HUES48 (cell line): ENCODE results near the gene SUN5.

ENCODE experiments used
- H3K27ac ChIP-seq: one replicate; pipeline ENCODE4 v1.7.0; 2013; ENCODE audit warnings: low read depth, low read length, inconsistent platforms
- H3K27me3 ChIP-seq: 2 replicates; pipeline ENCODE4 v1.6.1; 2013; ENCODE audit warnings: mild to moderate bottlenecking, low read length; ENCODE audit not compliant: control insufficient read depth, insufficient read depth
- H3K36me3 ChIP-seq: 2 replicates; pipeline ENCODE4 v1.6.1; 2013; ENCODE audit warnings: low read length; ENCODE audit not compliant: control insufficient read depth, insufficient read depth
- H3K4me1 ChIP-seq: 2 replicates; pipeline ENCODE4 v1.6.1; 2013; ENCODE audit warnings: mild to moderate bottlenecking, low read length; ENCODE audit not compliant: control insufficient read depth, insufficient read depth
- H3K4me3 ChIP-seq: 2 replicates; pipeline ENCODE4 v1.5.1; 2013; ENCODE audit warnings: mild to moderate bottlenecking, low read depth, low read length
- H3K9ac ChIP-seq: 2 replicates; pipeline ENCODE4 v1.6.1; 2013; ENCODE audit warnings: mild to moderate bottlenecking, low read depth, low read length, moderate library complexity
- H3K9me3 ChIP-seq: 2 replicates; pipeline ENCODE4 v1.6.1; 2013; ENCODE audit warnings: low read length; ENCODE audit not compliant: control insufficient read depth, insufficient read depth

The SUN5 gene

GRCh38 chr20:32971703-32972161 is 32.5 kb downstream of the SUN5 start:
- no peak overlapping the region for H3K9ac ChIP-seq
- no peaks in the 10 kb centered on the region for H3K9me3 ChIP-seq
- H3K4me3 ChIP-seq: no peak overlapping the region
- peaks cover 31% of the 10 kb centered on the region for H3K4me1 ChIP-seq
- H3K27ac ChIP-seq: no peak overlapping the region
- H3K27me3 ChIP-seq: no peaks in the 10 kb centered on the region
- H3K36me3 ChIP-seq: no peaks in the 10 kb centered on the region

GRCh38 chr20:32970973-32971300 is 33.3 kb downstream of the SUN5 start:
- no peak overlapping the region for H3K9ac ChIP-seq
- peaks cover 31% of the 10 kb centered on the region for H3K4me1 ChIP-seq
- no peaks in the 10 kb centered on the region for H3K27me3 ChIP-seq
- no peak overlapping the region for H3K27ac ChIP-seq
- no peaks in the 10 kb centered on the region for H3K36me3 ChIP-seq
- no peak overlapping the region for H3K4me3 ChIP-seq
- H3K9me3 ChIP-seq: no peaks in the 10 kb centered on the region

- Histone ChIP-seq H3K27ac (no peak overlapping the region), H3K4me3 (no peak overlapping the region), H3K9ac (no peak overlapping the region), H3K9me3 (no peaks in the 10 kb centered on the region), H3K4me1 (peaks cover 31% of the 10 kb centered on the region), H3K36me3 (no peaks in the 10 kb centered on the region), H3K27me3 (no peaks in the 10 kb centered on the region)
Measured at GRCh38 chr20:32970115-32970972, 33.9 kb downstream of the SUN5 start.

- no peaks in the 10 kb centered on the region for H3K9me3 ChIP-seq
- H3K27me3 ChIP-seq: no peaks in the 10 kb centered on the region
- H3K36me3 ChIP-seq: no peaks in the 10 kb centered on the region
- H3K9ac ChIP-seq: no peak overlapping the region
- H3K4me1 ChIP-seq: peaks cover 26% of the 10 kb centered on the region
- H3K27ac ChIP-seq: no peak overlapping the region
- H3K4me3 ChIP-seq: no peak overlapping the region
Measured at GRCh38 chr20:32969356-32970114, 34.7 kb downstream of the SUN5 start.

GRCh38 chr20:32968478-32969241 is 35.6 kb downstream of the SUN5 start:
- H3K36me3 ChIP-seq: no peaks in the 10 kb centered on the region
- no peaks in the 10 kb centered on the region for H3K27me3 ChIP-seq
- no peak overlapping the region for H3K9ac ChIP-seq
- no peaks in the 10 kb centered on the region for H3K9me3 ChIP-seq
- no peak overlapping the region for H3K4me3 ChIP-seq
- peaks cover 19% of the 10 kb centered on the region for H3K4me1 ChIP-seq
- no peak overlapping the region for H3K27ac ChIP-seq

- H3K4me1 ChIP-seq: peaks cover 17% of the 10 kb centered on the region
- no peaks in the 10 kb centered on the region for H3K9me3 ChIP-seq
- H3K27me3 ChIP-seq: no peaks in the 10 kb centered on the region
- no peak overlapping the region for H3K9ac ChIP-seq
- H3K36me3 ChIP-seq: no peaks in the 10 kb centered on the region
- H3K27ac ChIP-seq: no peak overlapping the region
- H3K4me3 ChIP-seq: no peak overlapping the region
Measured at GRCh38 chr20:32967961-32968457, 36.2 kb downstream of the SUN5 start.

- no peak overlapping the region for H3K27ac ChIP-seq
- no peaks in the 10 kb centered on the region for H3K27me3 ChIP-seq
- no peaks in the 10 kb centered on the region for H3K36me3 ChIP-seq
- H3K4me1 ChIP-seq: peaks cover 8% of the 10 kb centered on the region; the same call in 1 of the 2 replicates
- no peak overlapping the region for H3K4me3 ChIP-seq
- no peaks in the 10 kb centered on the region for H3K9me3 ChIP-seq
- no peak overlapping the region for H3K9ac ChIP-seq
Measured at GRCh38 chr20:32966881-32967781, 37.1 kb downstream of the SUN5 start.

- Histone ChIP-seq H3K9me3 (no peaks in the 10 kb centered on the region), H3K4me1 (peaks cover under 1% of the 10 kb centered on the region; the same call in 1 of the 2 replicates), H3K4me3 (no peak overlapping the region), H3K27ac (no peak overlapping the region), H3K36me3 (no peaks in the 10 kb centered on the region), H3K27me3 (no peaks in the 10 kb centered on the region), H3K9ac (no peak overlapping the region)
Measured at GRCh38 chr20:32966382-32966781, 37.9 kb downstream of the SUN5 start.

GRCh38 chr20:32965581-32966373 is 38.5 kb downstream of the SUN5 start:
- Histone ChIP-seq H3K4me1 (no peaks in the 10 kb centered on the region), H3K9me3 (no peaks in the 10 kb centered on the region), H3K27ac (no peak overlapping the region), H3K36me3 (no peaks in the 10 kb centered on the region), H3K9ac (no peak overlapping the region), H3K4me3 (no peak overlapping the region), H3K27me3 (no peaks in the 10 kb centered on the region)
